Neural cell (in vitro differentiated cells): ENCODE measurements around the gene IDH3G. TPM values are rescaled to one million over a fixed set of nuclear protein-coding genes. Genes with fewer than 3 reads are reported as not detected.

Experiments used
- H2AFZ ChIP-seq: fragments of 200-600, 300-800 bp; sonication (generic), shearing (Covaris generic); 2 replicates; pipeline ENCODE4 v1.6.0; 2014; ENCODE audit warnings: low read depth, mild to moderate bottlenecking, antibody characterized with exemption, low read length, moderate library complexity
- H3F3A ChIP-seq: fragments of 200-600 bp; shearing (Covaris generic); 2 replicates; pipeline ENCODE4 v1.6.1; 2016; ENCODE audit warnings: mild to moderate bottlenecking, moderate library complexity, mixed read lengths, antibody characterized with exemption, low read length; ENCODE audit not compliant: insufficient read depth, poor library complexity, severe bottlenecking
- H3K27ac ChIP-seq: fragments of 200-600, 300-800 bp; sonication (generic), shearing (Covaris generic); 2 replicates; pipeline ENCODE4 v1.5.1; 2014; ENCODE audit warnings: mild to moderate bottlenecking, low read length, moderate library complexity
- H3K27me3 ChIP-seq: fragments of 300-800, 200-600 bp; sonication (generic), shearing (Covaris generic); 2 replicates; pipeline ENCODE4 v1.6.0; 2014; ENCODE audit warnings: mild to moderate bottlenecking, low read depth, low read length, moderate library complexity; ENCODE audit not compliant: insufficient read depth
- H3K36me3 ChIP-seq: fragments of 300-800, 200-600 bp; sonication (generic), shearing (Covaris generic); 2 replicates; pipeline ENCODE4 v1.5.1; 2014; ENCODE audit warnings: mild to moderate bottlenecking, antibody characterized with exemption, low read length, moderate library complexity; ENCODE audit not compliant: insufficient read depth
- H3K4me2 ChIP-seq: fragments of 300-800, 200-600 bp; sonication (generic), shearing (Covaris generic); 2 replicates; pipeline ENCODE4 v1.6.0; 2014; ENCODE audit warnings: mild to moderate bottlenecking, low read length
- H3K4me3 ChIP-seq: fragments of 300-800, 200-600 bp; sonication (generic), shearing (Covaris generic); 2 replicates; pipeline ENCODE4 v1.5.1; 2014; ENCODE audit warnings: mild to moderate bottlenecking, low read length, moderate library complexity
- H3K79me2 ChIP-seq: fragments of 200-600 bp; shearing (Covaris generic); replicated peaks from 2 replicates; pipeline ENCODE4 v1.6.0; 2014; ENCODE audit warnings: mild to moderate bottlenecking, low read length, moderate library complexity; ENCODE audit not compliant: insufficient read depth
- H3K9ac ChIP-seq: fragments of 300-800, 200-600 bp; sonication (generic), shearing (Covaris generic); 2 replicates; pipeline ENCODE4 v1.6.1; 2016; ENCODE audit warnings: mild to moderate bottlenecking, low read length, mixed read lengths
- H3K9me2 ChIP-seq: fragments of 200-600 bp; shearing (Covaris generic); 2 replicates; pipeline ENCODE4 v1.6.1; 2016; ENCODE audit warnings: mild to moderate bottlenecking, low read length, mixed read lengths; ENCODE audit not compliant: insufficient read depth
- H3K9me3 ChIP-seq: fragments of 200-600, 300-800 bp; sonication (generic), shearing (Covaris generic); 2 replicates; pipeline ENCODE4 v1.6.1; 2016; ENCODE audit warnings: mild to moderate bottlenecking, mixed run types, low read length, moderate library complexity, mixed read lengths
- H4K20me1 ChIP-seq: fragments of 200-600 bp; shearing (Covaris generic); 2 replicates; pipeline ENCODE4 v1.6.1; 2016; ENCODE audit warnings: mild to moderate bottlenecking, mixed run types; ENCODE audit not compliant: insufficient read depth
- CTCF ChIP-seq: fragments of 450-650 bp; IDR thresholded peaks from 2 replicates; pipeline ENCODE4 v1.5.1; 2014; ENCODE audit warnings: antibody characterized with exemption, mild to moderate bottlenecking, moderate library complexity; ENCODE audit not compliant: poor library complexity, severe bottlenecking
- EP300 ChIP-seq: fragments of 450-650 bp; conservative IDR thresholded peaks from 2 replicates; pipeline ENCODE4 v1.6.1; 2014; ENCODE audit warnings: antibody characterized with exemption, mild to moderate bottlenecking, moderate library complexity; ENCODE audit not compliant: poor library complexity, severe bottlenecking
- EZH2 ChIP-seq: fragments of 200-600, 300-800 bp; shearing (Covaris generic), sonication (generic); IDR thresholded peaks from 2 replicates; pipeline ENCODE4 v1.6.1; 2014; ENCODE audit warnings: antibody characterized with exemption, low read length, borderline replicate concordance, mild to moderate bottlenecking; ENCODE audit not compliant: insufficient read depth, poor library complexity, severe bottlenecking
- MXI1 ChIP-seq: fragments of 450-650 bp; conservative IDR thresholded peaks from 2 replicates; pipeline ENCODE4 v1.6.1; 2014; ENCODE audit warnings: antibody characterized with exemption, mild to moderate bottlenecking; ENCODE audit not compliant: poor library complexity, severe bottlenecking
- POLR2AphosphoS5 ChIP-seq: IDR thresholded peaks from 2 replicates; pipeline ENCODE4 v1.6.1; 2012
- RAD21 ChIP-seq: fragments of 450-650 bp; conservative IDR thresholded peaks from 2 replicates; pipeline ENCODE4 v1.6.1; 2014; ENCODE audit warnings: antibody characterized with exemption, mild to moderate bottlenecking, moderate library complexity
- REST ChIP-seq: IDR thresholded peaks from 2 replicates; pipeline ENCODE4 v1.6.1; 2012; ENCODE audit warnings: borderline replicate concordance
- SMC3 ChIP-seq: fragments of 450-650 bp; conservative IDR thresholded peaks from 2 replicates; pipeline ENCODE4 v1.6.1; 2014; ENCODE audit warnings: antibody characterized with exemption, mild to moderate bottlenecking, moderate library complexity; ENCODE audit not compliant: poor library complexity
- TAF1 ChIP-seq: IDR thresholded peaks from 2 replicates; pipeline ENCODE4 v1.6.1; 2012; ENCODE audit warnings: low read depth
- polyA plus RNA-seq: library from polyadenylated mRNA; depleted of rRNA; stranded (reverse); fragments of >200 nt; gene quantifications from 2 replicates; pipeline ENCODE4 v1.2.3, GENCODE V29; 2014

IDH3G gene
- polyA plus RNA-seq, 1 donor from 2014 or later, result 64.7 TPM

- Histone ChIP-seq H3F3A (no peaks in the 10 kb centered on the region), H3K36me3 (no peaks in the 10 kb centered on the region), H3K79me2 (no peaks in the 10 kb centered on the region), H3K27ac (no peak overlapping the region), H3K9ac (no peak overlapping the region), H3K9me2 (no peaks in the 10 kb centered on the region), H2AFZ (no peak overlapping the region), H3K27me3 (no peaks in the 10 kb centered on the region), H3K4me3 (no peak overlapping the region), H3K9me3 (no peaks in the 10 kb centered on the region), H3K4me2 (no peak overlapping the region), H4K20me1 (no peaks in the 10 kb centered on the region)
- TF ChIP-seq MXI1 (no peak), EZH2 (no peak), POLR2AphosphoS5 (no peak), TAF1 (no peak), SMC3 (no peak), REST (no peak)
These were observed 21.0 kb downstream of the IDH3G start for GRCh38 chrX:153773218-153773611.

GRCh38 chrX:153772316-153773217 is 21.6 kb downstream of the IDH3G start:
- Histone ChIP-seq H3K79me2 (no peaks in the 10 kb centered on the region), H3K4me3 (no peak overlapping the region), H4K20me1 (no peaks in the 10 kb centered on the region), H2AFZ (no peak overlapping the region), H3K9me3 (no peaks in the 10 kb centered on the region), H3F3A (no peaks in the 10 kb centered on the region), H3K27me3 (no peaks in the 10 kb centered on the region), H3K9ac (no peak overlapping the region), H3K9me2 (no peaks in the 10 kb centered on the region), H3K27ac (no peak overlapping the region), H3K4me2 (no peak overlapping the region), H3K36me3 (no peaks in the 10 kb centered on the region)
- TF ChIP-seq TAF1 (no peak), EZH2 (no peak), RAD21 (no peak), SMC3 (no peak), EP300 (no peak), POLR2AphosphoS5 (no peak), CTCF (no peak)
